ENCODE measurements around the gene FNTB.

The FNTB gene

GRCh38 chr14:64983439-64984310, 3.0 kb upstream of the FNTB start:
- DNase-seq, result peak; percentile 72

GRCh38 chr14:64987438-64987767, 708 bp downstream of the FNTB start:
- DNase-seq, result no peak

GRCh38 chr14:64990296-64990695, 3.6 kb downstream of the FNTB start:
- peak; percentile 40 for DNase-seq

- DNase-seq, result no peak
Measured at GRCh38 chr14:64990939-64991338, 4.2 kb downstream of the FNTB start.

- DNase-seq, result no peak
Measured at GRCh38 chr14:64992328-64992885, 5.7 kb downstream of the FNTB start.

- no peak for DNase-seq
Measured at GRCh38 chr14:64993266-64993930, 6.7 kb downstream of the FNTB start.

- no peak for DNase-seq
Measured at GRCh38 chr14:64994540-64994939, 7.8 kb downstream of the FNTB start.

- no peak for DNase-seq
Measured at GRCh38 chr14:64995291-64995690, 8.6 kb downstream of the FNTB start.

- peak; percentile 16 for DNase-seq
Measured at GRCh38 chr14:64997108-64997794, 10.6 kb downstream of the FNTB start.

- DNase-seq, result no peak
Measured at GRCh38 chr14:64998455-64998931, 11.8 kb downstream of the FNTB start.

- no peak for DNase-seq
Measured at GRCh38 chr14:65000898-65001591, 14.3 kb downstream of the FNTB start.

GRCh38 chr14:65001723-65002122, 15.0 kb downstream of the FNTB start:
- DNase-seq, result no peak

GRCh38 chr14:65002586-65003210, 16.0 kb downstream of the FNTB start:
- DNase-seq, result no peak

GRCh38 chr14:65003394-65003793, 16.7 kb downstream of the FNTB start:
- DNase-seq, result no peak

- DNase-seq, result no peak
Measured at GRCh38 chr14:65006261-65006721, 19.6 kb downstream of the FNTB start.

GRCh38 chr14:65007202-65007601, 20.5 kb downstream of the FNTB start:
- no peak for DNase-seq

- no peak for DNase-seq
Measured at GRCh38 chr14:65010211-65010931, 23.7 kb downstream of the FNTB start.

- no peak for DNase-seq
Measured at GRCh38 chr14:65011538-65011937, 24.8 kb downstream of the FNTB start.

GRCh38 chr14:65012353-65012752, 25.7 kb downstream of the FNTB start:
- no peak for DNase-seq

- DNase-seq, result no peak
Measured at GRCh38 chr14:65015391-65015790, 28.7 kb downstream of the FNTB start.

- DNase-seq, result no peak
Measured at GRCh38 chr14:65016471-65016870, 29.8 kb downstream of the FNTB start.

Measured in CD4-positive, alpha-beta T cell treated with Interleukin-10 for 1 hour (primary cell).